GM19351 (cell line): ENCODE measurements around the gene METTL26.

ENCODE experiments used
- ATAC-seq: cut with Tn5 transposase; IDR thresholded peaks from one replicate; pipeline ENCODE4 v1.9.1; 2021; ENCODE audit warnings: mild to moderate bottlenecking, moderate library complexity; ENCODE audit not compliant: unreplicated experiment

METTL26 gene

GRCh38 chr16:586047-586644, 50.0 kb downstream of the METTL26 start:
- no peak for ATAC-seq

GRCh38 chr16:585351-585750, 50.8 kb downstream of the METTL26 start:
- ATAC-seq: no peak
